HL-60 (cell line): ENCODE data around the gene NMUR2.

Source experiments
- DNase-seq, 2 experiments: peaks; one replicate each; pipeline ENCODE4 v3.0.0-alpha.2; 2010 to 2020; ENCODE audit warnings: low read depth in 1 of 2, low spot score in 1 of 2
- H3K27ac ChIP-seq: fragments of 250-450 bp; sonication (Bioruptor Pico); replicated peaks from 2 replicates; pipeline ENCODE4 v1.5.1; 2020; ENCODE audit warnings: mild to moderate bottlenecking, moderate library complexity
- H3K27me3 ChIP-seq: fragments of 250-450 bp; sonication (Bioruptor Pico); 2 replicates; pipeline ENCODE4 v1.5.1; 2021; ENCODE audit warnings: mild to moderate bottlenecking, moderate library complexity; ENCODE audit not compliant: insufficient read depth, poor library complexity, severe bottlenecking
- H3K4me3 ChIP-seq: replicated peaks from 2 replicates; pipeline ENCODE4 v1.5.1; 2011; ENCODE audit warnings: mild to moderate bottlenecking, control low read depth, low read length; ENCODE audit not compliant: insufficient read depth
- GABPA ChIP-seq: IDR thresholded peaks from 2 replicates; pipeline ENCODE4 v1.6.1; 2012; ENCODE audit warnings: low read depth
- POLR2AphosphoS5 ChIP-seq: IDR thresholded peaks from 2 replicates; pipeline ENCODE4 v1.6.1; 2012; ENCODE audit warnings: low read depth
- SPI1 ChIP-seq: IDR thresholded peaks from 2 replicates; pipeline ENCODE4 v1.6.1; 2012; ENCODE audit warnings: low read depth, mild to moderate bottlenecking, borderline replicate concordance
- TF ChIP-seq, protein P1 (sequence below): IDR thresholded peaks from 2 replicates; pipeline ENCODE4 v1.6.1; 2012; ENCODE audit warnings: low read depth; ENCODE audit not compliant: insufficient replicate concordance
- TF ChIP-seq, protein P2 (sequence below): IDR thresholded peaks from one replicate; pipeline ENCODE4 v1.5.1; 2011; ENCODE audit warnings: low read length, control low read depth, inconsistent platforms; ENCODE audit not compliant: insufficient read depth

Gene NMUR2

DNA sequence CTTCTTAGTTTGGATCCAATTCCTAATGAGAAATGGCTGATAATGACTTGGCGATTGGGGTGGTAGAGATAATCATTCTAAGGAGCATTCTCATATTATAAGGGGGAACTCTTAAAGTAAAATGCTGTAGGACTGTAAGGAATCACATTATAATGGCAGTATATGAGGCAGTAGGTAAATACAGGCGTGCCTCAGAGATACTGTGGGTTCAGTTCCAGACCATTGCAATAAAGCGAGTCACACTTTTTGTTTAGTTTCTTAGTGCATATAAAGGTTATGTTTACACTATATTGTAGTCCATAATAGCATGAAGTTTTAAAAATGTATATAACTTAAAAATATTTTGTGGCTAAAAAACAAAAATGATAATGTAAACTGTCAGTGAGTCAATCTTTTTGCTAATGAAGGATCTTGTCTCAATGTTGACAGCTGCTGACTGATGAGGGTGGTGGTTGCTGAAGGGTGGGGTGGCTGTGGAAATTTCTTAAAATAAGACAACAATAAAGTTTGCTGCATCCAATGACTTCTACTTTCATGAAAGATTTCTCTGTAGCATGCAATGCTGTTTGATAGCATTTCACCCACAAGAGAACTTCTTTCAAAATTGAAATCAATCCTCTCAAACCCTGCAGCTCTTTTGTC lies 15.8 kb downstream of the NMUR2 start:
- H3K4me3 ChIP-seq = no peak overlapping the region
- no peak for TF ChIP-seq SPI1
- TF ChIP-seq, protein P1, sequence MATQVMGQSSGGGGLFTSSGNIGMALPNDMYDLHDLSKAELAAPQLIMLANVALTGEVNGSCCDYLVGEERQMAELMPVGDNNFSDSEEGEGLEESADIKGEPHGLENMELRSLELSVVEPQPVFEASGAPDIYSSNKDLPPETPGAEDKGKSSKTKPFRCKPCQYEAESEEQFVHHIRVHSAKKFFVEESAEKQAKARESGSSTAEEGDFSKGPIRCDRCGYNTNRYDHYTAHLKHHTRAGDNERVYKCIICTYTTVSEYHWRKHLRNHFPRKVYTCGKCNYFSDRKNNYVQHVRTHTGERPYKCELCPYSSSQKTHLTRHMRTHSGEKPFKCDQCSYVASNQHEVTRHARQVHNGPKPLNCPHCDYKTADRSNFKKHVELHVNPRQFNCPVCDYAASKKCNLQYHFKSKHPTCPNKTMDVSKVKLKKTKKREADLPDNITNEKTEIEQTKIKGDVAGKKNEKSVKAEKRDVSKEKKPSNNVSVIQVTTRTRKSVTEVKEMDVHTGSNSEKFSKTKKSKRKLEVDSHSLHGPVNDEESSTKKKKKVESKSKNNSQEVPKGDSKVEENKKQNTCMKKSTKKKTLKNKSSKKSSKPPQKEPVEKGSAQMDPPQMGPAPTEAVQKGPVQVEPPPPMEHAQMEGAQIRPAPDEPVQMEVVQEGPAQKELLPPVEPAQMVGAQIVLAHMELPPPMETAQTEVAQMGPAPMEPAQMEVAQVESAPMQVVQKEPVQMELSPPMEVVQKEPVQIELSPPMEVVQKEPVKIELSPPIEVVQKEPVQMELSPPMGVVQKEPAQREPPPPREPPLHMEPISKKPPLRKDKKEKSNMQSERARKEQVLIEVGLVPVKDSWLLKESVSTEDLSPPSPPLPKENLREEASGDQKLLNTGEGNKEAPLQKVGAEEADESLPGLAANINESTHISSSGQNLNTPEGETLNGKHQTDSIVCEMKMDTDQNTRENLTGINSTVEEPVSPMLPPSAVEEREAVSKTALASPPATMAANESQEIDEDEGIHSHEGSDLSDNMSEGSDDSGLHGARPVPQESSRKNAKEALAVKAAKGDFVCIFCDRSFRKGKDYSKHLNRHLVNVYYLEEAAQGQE = no peak
- TF ChIP-seq, protein P2, sequence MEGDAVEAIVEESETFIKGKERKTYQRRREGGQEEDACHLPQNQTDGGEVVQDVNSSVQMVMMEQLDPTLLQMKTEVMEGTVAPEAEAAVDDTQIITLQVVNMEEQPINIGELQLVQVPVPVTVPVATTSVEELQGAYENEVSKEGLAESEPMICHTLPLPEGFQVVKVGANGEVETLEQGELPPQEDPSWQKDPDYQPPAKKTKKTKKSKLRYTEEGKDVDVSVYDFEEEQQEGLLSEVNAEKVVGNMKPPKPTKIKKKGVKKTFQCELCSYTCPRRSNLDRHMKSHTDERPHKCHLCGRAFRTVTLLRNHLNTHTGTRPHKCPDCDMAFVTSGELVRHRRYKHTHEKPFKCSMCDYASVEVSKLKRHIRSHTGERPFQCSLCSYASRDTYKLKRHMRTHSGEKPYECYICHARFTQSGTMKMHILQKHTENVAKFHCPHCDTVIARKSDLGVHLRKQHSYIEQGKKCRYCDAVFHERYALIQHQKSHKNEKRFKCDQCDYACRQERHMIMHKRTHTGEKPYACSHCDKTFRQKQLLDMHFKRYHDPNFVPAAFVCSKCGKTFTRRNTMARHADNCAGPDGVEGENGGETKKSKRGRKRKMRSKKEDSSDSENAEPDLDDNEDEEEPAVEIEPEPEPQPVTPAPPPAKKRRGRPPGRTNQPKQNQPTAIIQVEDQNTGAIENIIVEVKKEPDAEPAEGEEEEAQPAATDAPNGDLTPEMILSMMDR = no peak
- no peak for TF ChIP-seq POLR2AphosphoS5
- TF ChIP-seq GABPA = no peak
- H3K27ac ChIP-seq = no peak overlapping the region
- no peak for DNase-seq
- no peaks in the 10 kb centered on the region for H3K27me3 ChIP-seq

- no peak overlapping the region for H3K27ac ChIP-seq
- DNase-seq = no peak
- TF ChIP-seq GABPA (no peak), POLR2AphosphoS5 (no peak)
- TF ChIP-seq, protein P1 = no peak
- H3K27me3 ChIP-seq = no peaks in the 10 kb centered on the region
- no peak overlapping the region for H3K4me3 ChIP-seq
These were observed 16.5 kb downstream of the NMUR2 start for GRCh38 chr5:152388610-152389009.

DNA sequence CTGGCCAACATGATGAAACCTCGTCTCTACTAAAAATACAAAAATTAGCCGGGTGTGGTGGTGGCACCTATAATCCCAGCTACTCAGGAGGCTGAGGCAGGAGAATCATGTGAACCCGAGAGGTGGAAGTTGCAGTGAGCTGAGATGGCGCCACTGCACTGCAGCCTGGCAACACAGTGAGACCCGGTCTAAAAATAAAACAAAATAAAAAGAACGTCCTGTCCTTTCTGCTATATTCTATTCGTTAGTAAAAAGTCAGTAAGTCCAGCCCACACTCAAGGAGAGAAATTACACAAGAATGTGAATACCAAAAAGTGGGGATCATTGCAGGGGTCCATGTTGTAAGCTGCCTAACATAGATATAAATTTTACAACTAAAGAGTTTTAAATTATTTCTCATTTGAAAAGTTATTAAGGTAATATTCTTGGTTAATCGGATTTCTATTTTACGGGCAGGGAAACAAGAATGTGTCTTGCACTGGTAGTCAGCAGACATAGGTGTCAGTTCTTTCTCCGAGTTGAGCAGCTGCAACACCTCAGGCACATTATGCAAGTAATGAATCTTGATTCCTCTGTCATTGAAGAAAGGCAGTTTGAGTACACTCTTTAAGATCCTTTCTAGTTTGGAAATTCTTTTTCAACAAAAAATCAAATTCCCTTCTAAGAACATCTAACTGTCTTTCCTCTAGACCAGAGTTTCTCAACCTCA lies 24.5 kb downstream of the NMUR2 start:
- DNase-seq = no peak
- H3K27me3 ChIP-seq = no peaks in the 10 kb centered on the region
- H3K4me3 ChIP-seq = no peak overlapping the region
- no peak overlapping the region for H3K27ac ChIP-seq
- TF ChIP-seq, protein P2 = no peak
- no peak for TF ChIP-seq POLR2AphosphoS5
- no peak for TF ChIP-seq SPI1
- TF ChIP-seq GABPA = no peak
- TF ChIP-seq, protein P1 = no peak
